ENCODE data around the gene FBN3.

GRCh38 chr19:8116437-8117293 is 32.7 kb downstream of the FBN3 start:
- TF ChIP-seq, protein P1, sequence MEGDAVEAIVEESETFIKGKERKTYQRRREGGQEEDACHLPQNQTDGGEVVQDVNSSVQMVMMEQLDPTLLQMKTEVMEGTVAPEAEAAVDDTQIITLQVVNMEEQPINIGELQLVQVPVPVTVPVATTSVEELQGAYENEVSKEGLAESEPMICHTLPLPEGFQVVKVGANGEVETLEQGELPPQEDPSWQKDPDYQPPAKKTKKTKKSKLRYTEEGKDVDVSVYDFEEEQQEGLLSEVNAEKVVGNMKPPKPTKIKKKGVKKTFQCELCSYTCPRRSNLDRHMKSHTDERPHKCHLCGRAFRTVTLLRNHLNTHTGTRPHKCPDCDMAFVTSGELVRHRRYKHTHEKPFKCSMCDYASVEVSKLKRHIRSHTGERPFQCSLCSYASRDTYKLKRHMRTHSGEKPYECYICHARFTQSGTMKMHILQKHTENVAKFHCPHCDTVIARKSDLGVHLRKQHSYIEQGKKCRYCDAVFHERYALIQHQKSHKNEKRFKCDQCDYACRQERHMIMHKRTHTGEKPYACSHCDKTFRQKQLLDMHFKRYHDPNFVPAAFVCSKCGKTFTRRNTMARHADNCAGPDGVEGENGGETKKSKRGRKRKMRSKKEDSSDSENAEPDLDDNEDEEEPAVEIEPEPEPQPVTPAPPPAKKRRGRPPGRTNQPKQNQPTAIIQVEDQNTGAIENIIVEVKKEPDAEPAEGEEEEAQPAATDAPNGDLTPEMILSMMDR (conservative IDR thresholded peaks at IDR 0.05 in 1 of 2, IDR thresholded peaks at IDR 0.05 in 1 of 2; ENCODE audit: extremely low read depth in 1 of 2, insufficient read depth in 1 of 2, low read depth in 1 of 2, low read length in 2 of 2), result peak in 1 of 2 donors; percentile 13
- TF ChIP-seq EZH2 (IDR thresholded peaks at IDR 0.05; ENCODE audit: borderline replicate concordance, low read length), result no peak

Measured in mammary epithelial cell (primary cell).